ENCODE data around the gene OR2V1.
"Not testable (repeated sequence)": the region's sequence is repeated elsewhere in the genome, so short reads cannot be mapped to it uniquely, and the experiment has no call there.

The OR2V1 gene, protein sequence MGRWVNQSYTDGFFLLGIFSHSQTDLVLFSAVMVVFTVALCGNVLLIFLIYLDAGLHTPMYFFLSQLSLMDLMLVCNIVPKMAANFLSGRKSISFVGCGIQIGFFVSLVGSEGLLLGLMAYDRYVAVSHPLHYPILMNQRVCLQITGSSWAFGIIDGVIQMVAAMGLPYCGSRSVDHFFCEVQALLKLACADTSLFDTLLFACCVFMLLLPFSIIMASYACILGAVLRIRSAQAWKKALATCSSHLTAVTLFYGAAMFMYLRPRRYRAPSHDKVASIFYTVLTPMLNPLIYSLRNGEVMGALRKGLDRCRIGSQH

DNA sequence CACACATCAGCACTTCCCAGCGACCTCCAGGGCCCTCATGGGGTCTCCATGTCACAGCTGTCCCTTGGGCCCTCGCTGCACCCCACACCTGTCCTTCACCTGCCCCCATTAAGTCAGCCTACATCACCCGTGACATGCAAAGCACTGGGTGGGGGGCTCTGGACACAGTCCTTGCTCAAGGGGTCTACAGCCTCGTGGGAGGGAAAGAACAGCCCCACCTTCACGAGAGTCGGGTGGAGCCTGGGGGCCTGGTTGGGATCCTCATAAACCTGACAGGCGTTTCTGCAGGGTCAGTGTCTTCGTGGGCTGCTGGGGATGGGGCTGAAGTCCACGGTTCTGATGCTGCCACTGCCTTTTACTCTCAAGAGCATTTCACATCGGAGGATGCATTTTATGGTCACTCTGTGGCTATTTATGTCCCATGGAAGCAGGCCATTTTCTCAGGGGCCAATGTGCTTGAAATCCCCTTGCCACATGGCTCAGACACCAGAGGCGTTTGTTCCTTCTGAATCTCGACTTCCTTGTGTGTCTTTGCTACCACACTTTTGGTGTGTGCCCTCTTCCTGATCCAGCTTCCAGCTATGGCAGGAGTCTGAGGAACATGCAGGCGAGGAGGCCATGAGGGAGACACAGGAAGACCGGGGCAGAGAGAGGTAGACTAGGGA is at the start of gene OR2V1:
Gene OR2V1 (minus strand): TSS at position 338 of the 665 bp plus-strand sequence. CDS start 5,865 bp downstream, outside the sequence.
- DNase-seq, result no peak

DNA sequence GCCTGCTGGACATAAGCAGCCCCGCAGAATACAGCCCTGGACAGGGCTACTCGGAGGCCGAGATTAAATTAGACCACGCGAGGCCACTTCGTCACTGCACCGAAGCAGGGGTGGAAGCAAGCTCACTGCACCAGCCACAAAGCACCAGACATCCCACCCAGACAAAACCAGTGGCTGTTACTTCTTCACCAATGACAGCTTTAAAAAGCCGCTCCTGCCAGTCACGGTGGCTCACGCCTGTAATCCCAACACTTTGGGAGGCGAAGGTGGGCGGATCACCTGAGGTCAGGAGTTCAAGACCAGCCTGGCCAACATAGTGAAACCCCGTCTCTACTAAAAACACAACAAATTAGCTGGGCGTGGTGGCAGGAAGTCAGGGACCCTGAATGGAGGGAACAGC is 46.6 kb upstream of the OR2V1 start:
- not testable (repeated sequence) for DNase-seq

DNA sequence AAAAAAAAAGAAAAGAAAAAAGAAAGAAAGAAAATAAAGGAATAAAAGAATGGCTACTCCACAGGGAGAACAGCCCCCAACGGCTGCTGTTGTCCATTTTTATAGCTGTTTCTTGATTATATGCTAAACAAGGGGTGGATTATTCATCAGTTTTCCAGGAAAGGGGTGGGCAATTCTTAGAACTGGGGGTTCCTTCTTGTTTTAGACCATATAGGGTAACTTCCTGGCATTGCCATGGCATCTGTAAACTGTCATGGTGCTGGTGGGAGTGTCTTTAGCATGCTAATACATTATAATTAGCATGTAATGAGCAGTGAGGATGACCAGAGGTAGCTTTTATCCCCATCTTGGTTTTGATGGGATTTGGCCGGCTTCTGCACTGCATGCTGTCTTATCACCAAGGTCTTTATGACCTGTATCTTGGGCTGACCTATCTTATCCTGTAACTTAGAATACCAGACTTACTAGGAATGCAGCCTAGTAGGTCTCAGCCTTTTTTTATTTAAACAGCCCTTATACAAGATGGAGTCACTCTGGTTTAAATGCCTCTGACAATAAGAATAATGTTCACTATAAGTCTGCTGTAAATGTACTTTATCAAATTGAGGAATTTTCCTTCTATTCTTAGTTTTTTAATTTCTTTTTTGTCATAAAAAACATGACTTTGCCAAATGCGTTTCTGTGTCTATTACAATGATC is 45.4 kb upstream of the OR2V1 start:
- DNase-seq, result no peak

DNA sequence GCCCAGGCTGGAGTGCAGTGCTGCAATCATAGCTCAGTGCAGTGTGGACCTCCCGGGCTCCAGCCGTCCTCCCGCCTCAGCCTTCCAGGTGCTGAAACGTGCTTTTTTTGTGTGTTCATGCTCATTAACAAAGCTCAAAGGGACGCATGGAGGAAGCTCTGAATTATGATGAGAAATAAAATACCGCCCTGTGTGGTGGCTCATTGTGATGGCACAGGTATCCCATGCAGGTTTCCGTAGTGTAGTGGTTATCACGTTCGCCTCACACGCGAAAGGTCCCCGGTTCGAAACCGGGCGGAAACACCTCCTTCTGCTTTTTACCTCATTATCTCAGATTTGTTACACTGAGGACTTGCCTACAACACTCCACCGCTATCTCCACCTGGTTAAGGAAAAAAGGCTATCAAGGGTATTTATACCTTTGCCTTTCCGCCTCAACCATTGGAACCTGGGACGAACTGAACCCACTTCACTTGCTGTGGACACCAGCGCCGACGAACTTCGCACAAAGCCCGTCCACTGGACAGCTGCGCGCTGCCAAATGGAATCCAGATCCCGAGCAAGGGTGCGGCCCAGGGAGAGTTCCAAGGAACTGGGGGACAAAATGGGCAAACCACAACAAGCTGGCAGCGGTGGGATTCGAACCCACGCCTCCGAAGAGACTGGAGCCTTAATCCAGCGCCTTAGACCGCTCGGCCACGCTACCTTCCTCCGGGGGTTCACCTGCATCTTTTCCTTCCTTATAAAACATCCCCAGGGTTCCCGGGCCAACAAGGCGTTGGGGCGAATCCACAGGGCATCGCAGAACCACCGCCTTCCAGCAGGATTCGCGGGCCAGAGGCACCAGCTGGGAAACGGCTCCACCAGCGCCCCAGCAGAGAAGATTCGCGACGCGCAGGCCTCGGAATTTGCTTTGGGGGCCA is 42.7 kb upstream of the OR2V1 start:
- DNase-seq, result no peak

DNA sequence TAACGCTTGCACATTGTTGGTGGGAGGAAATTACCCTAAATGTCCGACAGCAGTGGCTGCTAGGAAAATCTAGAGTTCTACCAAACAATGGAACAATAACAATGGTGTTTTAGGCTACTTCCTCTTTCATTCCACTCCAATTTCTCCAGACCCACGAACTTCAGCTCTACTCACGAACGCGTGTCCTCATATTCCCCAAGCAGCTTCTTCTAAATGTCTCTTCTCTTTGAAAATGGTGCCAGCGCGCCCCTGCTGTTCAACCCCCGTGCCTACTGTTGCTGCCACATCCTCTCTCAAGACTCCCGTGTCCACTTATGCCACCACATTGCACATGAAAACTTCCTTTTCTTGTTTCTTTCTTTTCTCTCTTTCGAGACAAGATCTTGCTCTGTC is 42.1 kb upstream of the OR2V1 start:
- no peak for DNase-seq

DNA sequence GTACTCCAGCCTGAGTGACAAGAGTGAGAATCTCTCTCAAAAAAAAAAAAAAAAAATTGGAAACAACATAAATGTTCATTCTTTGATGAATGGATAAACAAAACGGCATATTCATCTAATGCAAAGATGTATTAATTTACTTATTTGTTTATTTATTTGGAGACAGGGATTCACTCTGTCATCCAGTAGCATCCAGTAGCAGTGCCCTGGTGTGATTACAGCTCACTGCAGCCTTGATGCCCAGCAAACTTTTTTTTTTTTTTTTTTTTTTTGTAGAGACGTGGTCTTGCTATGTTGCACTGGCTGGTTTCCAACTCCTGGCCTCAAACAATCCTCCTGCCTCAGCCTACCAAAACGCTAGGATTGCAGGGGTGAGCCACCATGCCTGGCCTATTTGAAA is 40.8 kb upstream of the OR2V1 start:
- DNase-seq, result no peak

DNA sequence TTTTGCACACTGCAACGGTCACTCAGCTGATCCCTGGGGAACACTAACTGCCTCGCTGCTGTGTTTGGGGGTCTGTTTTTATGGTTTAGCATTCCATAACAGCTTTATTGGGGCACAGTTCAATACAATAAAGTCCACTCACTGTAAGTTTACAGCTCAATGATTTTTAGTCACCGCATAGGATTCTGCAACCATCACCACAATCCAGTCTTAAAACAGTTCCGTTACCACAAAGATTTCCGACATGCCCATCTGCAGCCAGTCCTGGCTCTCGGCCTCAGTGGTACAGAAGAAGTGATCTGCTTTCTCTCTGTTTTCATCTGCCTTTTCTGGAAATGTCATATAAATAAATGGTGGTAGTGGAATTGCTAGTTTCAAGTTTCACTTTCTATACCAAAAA is 40.0 kb upstream of the OR2V1 start:
- DNase-seq, result no peak

DNA sequence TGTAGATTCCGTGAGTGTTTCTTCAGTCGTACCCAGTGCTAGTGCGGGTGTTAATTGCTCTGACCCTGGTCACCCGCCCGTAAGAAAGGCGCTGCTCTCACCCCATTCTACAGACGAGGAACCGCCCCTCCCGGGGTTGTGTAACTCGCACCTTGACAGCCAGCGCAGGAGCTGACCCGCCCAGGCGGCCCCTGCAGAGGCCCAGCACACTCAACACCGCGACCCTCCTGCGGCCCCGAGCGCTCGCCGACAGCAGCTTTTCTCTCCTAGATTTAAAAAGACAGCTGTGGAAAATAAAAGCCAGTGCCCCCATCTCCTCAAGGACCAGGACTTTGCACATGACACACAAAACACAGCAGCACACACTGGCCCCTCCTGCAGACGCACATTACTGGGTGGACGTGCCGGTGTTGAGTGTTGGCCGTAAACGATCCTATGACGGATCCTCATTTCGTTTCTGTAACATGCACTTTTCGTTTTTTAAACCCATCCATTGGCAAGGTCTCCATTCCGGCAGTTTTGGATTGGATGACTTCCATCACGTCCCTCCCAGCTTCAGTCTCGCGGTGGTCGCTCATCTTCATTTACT is 39.4 kb upstream of the OR2V1 start:
- no peak for DNase-seq

DNA sequence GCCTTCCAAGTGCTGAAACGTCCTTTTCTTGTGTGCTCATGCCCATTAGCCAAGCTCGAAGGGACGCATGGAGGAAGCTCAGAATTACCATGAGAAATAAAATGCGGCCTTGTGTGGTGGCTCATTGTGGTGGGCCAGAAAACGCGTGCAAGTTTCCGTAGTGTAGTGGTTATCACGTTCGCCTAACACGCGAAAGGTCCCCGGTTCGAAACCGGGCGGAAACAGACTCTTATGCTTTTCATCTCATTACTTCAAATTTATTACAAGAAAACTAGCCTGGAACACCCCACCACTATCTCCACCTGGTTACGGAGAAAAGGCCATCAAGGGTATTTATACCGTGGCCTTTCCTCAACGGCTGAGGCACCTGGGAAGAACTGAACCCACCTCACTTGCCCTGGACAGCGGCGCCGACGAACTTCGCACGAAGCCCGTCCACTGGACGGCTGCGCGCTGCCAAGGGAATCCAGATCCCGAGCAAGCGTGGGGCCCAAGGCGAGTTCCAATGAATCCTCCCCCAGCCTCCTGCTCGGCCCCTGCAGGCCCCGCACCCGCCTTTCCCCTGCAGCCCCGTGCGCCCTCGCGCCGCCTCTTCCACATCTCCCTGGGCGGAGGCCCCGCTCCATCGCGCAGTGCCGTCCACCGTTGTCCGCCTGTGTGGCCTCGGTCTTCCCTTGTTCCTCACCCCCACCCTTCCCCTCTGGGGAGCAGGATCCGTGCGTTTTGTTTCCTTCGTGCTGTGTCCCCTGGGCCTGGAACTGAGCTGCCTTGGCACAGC is 38.7 kb upstream of the OR2V1 start:
- DNase-seq, result not testable (repeated sequence)

DNA sequence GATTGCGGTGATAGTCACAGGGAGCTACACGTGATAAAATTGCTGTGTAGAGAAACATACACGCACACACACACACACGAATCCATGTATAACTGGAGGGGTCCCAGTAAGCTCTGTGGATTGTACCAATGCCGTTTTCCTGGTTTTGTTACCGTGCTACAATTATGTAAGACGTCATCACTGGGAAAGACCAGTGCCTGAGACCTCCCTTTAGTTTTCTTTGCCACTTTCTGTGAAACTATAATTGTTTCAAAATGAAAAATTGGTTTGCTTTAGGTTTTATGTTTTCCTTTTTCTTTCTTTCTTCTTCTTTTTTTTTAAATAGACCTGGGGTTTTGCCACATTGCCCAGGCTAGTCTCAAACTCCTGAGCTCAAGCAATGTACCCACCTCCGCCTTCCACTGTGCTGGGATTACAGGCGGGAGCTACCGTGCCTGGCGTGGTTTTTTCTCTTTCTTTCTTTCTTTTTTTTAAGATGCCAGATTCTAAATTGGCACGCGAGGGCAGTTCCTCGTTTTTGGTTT is 37.7 kb upstream of the OR2V1 start:
- DNase-seq, result no peak

DNA sequence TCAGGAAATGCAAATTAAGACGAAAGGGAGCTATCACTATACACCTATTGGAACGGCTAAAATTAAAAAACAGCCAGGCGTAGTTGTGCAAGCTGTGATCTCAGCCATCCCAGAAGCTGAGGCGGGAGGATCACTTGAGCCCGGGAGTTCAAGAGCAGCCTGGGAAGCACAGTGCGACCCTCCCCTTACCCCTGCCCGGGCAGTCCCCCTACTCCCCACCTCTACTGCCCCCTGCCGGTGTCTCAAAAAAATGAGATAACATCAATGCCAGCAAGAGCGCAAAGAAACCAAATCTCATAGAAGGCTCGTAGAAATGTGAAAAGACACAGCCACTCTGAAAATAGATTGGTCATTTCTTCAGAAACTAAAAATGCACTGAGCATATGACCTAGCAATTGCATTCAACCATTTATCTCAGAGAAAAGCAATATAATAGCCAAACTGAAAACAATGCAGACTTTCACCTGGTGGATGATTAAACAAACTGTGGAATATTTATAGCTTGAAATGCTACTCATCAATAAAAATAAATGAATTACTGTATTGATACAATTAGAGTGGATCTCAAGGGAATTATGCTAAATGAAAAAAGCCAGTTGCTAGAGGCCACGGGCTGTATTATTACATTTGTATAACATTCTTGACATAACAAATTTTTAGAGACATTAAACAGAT is 37.0 kb upstream of the OR2V1 start:
- no peak for DNase-seq

DNA sequence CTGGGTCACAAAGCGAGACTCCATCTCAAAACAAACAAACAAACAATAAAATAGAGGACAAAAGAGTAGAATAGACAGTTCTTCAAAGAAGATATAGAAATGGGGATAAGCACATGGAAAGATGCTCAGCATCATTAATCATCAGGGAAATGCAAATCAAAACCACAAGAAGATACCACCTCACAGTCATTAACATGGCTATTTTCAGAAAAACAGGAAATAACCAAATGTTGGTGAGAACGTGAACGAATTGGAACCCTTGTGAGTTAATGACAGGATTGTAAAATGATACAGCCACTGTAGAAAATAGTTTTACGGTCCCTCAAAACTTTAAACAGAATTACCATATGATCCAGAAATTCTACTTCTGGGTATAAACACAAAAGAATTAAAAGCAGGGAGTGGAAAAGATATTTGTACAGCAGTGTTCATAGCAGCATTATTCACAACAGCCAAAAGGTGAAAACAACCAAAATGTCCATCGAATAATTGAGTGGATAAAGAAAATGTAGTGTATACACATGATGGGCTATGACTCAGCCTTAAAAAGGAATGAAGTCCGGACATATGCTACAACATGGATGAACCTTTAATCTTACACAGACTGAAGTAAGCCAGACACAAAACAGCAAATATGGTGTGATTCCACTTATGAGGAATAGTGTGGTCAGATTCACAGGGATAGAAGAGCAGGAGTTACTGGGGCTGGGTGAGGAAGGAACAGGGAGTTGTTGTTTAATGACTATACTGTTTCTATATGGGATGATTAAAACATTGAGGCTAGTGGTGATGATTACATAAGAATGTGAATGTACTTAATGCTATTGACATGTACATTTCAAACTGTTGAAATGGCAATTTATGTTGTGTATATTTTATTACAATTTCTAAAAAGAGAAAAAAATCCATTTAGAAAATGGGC is 36.1 kb upstream of the OR2V1 start:
- DNase-seq, result no peak

DNA sequence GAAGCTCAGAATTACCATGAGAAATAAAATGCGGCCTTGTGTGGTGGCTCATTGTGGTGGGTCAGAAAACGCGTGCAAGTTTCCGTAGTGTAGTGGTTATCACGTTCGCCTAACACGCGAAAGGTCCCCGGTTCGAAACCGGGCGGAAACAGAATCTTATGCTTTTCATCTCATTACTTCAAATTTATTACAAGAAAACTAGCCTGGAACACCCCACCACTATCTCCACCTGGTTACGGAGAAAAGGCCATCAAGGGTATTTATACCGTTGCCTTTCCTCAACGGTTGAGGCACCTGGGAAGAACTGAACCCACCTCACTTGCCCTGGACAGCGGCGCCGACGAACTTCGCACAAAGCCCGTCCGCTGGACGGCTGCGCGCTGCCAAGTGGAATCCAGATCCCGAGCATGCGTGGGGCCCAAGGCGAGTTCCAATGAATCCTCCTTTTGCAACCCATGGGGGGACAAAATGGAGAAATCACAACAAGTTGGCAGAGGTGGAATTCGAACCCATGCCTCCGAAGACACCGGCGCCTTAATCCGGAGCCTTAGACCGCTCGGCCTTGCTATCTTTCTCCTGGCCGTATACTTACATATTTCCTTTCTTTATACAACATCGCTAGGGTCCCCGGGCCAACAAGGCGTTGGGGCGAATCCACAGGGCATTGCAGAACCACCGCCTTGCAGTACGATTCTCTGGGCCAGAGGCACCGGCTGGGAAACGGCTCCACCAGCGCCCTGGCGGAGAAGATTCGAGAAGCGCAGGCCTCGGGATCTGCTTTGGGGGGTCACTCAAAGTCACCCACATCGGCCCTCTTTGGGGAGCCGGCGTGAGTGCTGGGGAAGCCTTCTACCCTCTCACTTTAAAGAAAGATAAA is 33.3 kb upstream of the OR2V1 start:
- no peak for DNase-seq

DNA sequence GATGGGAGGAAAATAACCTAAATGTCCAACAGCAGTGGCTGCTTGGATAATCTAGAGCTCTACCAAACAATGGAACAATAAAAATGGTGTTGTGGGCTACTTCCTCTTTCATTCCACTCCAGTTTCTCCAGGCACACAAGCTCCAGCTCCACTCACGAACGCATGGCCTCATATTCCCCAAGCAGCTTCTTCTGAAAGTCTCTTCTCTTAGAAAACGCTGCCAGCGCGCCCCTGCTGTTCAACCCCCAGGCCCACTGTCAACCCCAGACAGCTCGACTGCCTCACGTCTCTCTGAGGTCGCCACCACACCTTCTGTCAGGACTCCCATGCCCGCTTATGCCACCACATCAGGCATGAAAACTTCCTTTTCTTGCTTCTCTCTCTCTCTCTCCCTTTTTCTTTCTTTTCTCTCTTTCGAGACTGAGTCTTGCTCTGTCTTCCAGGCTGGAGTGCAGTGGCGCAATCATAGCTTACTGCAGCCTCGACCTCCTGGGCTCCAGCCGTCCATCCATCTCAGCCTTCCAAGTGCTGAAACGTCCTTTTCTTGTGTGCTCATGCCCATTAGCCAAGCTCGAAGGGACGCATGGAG is 32.6 kb upstream of the OR2V1 start:
- no peak for DNase-seq

DNA sequence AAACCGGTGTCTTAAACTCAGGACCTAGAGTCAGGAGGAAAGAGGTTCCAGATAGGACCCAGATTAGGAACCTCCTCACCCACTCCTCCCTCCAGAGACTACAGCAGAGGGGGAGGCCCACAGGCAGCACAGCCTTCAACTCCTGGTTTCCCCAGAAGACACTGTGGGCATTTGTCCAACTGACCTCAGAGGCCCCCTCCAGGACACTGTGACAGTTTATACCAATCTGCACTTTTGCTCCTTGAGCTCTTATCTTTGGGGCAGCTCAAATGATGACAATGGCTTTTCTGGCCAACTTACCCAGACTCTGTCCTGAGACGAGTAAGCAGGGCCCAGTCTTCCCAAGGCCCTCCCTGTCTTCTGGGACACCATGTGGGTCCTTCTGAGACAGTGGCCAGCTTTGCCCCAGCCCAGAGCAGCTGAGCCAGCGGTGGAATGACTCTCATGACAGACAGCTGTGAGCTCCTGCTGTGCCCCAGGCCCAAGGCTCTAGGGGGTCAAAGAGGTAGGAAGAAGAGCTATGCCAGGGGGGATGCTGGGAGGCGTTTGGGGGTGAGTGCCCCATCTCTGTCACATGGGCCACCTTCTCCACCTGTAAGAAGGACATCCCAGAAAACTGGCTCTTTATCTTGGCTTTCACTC is 30.7 kb upstream of the OR2V1 start:
- DNase-seq, result no peak

DNA sequence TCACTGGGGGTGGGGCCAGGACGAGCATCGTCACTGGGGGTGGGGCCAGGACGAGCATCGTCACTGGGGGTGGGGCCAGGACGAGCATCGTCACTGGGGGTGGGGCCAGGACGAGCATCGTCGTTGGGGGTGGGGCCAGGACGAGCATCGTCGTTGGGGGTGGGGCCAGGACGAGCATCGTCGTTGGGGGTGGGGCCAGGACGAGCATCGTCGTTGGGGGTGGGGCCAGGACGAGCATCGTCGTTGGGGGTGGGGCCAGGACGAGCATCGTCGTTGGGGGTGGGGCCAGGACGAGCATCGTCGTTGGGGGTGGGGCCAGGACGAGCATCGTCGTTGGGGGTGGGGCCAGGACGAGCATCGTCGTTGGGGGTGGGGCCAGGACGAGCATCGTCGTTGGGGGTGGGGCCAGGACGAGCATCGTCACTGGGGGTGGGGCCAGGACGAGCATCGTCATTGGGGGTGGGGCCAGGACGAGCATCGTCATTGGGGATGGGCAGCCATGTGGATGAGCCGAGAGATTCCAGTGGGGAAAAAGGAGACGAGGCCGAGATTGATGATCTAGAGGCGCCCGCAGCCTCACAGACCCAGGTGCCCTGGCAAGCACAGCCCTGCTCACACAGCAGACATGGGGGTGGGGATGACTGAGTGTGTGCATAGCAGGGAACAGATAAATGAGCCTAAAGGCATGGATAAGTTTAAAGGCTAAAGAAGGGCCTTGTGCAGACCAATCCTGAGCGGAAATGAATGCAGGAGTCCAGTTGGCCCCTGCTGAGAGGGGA is 30.0 kb upstream of the OR2V1 start:
- DNase-seq, result not testable (repeated sequence)

Measured in NCI-H1436 treated with DMSO at 0.1 percent for 48 hours (cell line).